PFSK-1 (cell line): ENCODE results near the gene SERPINE2.

ENCODE experiments used
- FOXP2 ChIP-seq: optimal IDR thresholded peaks from 2 replicates; pipeline ENCODE3; 2011; ENCODE audit warnings: borderline replicate concordance, control low read depth, inconsistent platforms; ENCODE audit not compliant: insufficient read depth; ENCODE audit errors: extremely low read length, extremely low read depth
- POLR2AphosphoS5 ChIP-seq: IDR thresholded peaks from 2 replicates; pipeline ENCODE4 v1.6.1; 2012; ENCODE audit warnings: low read depth, mild to moderate bottlenecking, control low read depth, low read length, moderate library complexity
- SIN3A ChIP-seq: IDR thresholded peaks from 2 replicates; pipeline ENCODE4 v1.6.1; 2012; ENCODE audit warnings: mild to moderate bottlenecking, low read length, moderate library complexity, borderline replicate concordance; ENCODE audit not compliant: insufficient read depth
- TAF1 ChIP-seq: IDR thresholded peaks from 2 replicates; pipeline ENCODE4 v1.6.1; 2012; ENCODE audit warnings: low read length, control low read depth, borderline replicate concordance; ENCODE audit not compliant: insufficient read depth
- TF ChIP-seq, protein P1 (sequence below), 2 experiments: IDR thresholded peaks; 2 replicates each; pipeline versions ENCODE4 v1.6.1 to v1.8.0; 2011 to 2012; ENCODE audit warnings: low read depth in 2 of 2, low read length in 2 of 2, control low read depth in 1 of 2, inconsistent platforms in 1 of 2, mild to moderate bottlenecking in 1 of 2, moderate library complexity in 1 of 2; ENCODE audit not compliant: insufficient read depth in 1 of 2

Gene SERPINE2

DNA sequence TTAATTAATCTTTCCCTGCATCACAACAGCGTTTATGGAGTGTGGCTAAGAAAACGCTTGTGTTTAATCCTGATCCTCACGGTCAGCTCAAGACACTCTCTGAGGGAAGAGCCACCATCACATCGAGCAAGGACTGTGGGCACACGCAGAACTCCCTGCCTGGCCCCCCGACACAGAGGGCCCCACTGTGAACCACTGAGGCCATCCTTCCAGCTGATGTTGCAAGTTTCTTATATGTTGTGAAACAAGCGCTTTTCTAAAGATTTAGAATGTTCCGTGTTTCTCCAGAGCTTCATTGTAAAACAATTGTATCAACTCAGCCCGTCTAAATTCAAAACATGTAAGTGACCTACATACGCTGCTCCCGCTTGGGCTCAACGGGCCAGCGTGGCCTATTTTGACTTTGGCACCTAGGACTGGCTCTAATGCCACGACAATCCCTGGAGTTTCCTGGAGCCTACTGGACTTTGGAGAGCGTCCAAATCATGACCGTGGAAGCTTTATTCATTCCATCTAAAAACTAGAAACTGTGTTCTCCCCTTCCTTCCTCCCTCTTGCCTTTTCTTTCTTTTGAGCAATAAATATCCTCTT is 34.9 kb downstream of the SERPINE2 start:
- TF ChIP-seq, protein P1, sequence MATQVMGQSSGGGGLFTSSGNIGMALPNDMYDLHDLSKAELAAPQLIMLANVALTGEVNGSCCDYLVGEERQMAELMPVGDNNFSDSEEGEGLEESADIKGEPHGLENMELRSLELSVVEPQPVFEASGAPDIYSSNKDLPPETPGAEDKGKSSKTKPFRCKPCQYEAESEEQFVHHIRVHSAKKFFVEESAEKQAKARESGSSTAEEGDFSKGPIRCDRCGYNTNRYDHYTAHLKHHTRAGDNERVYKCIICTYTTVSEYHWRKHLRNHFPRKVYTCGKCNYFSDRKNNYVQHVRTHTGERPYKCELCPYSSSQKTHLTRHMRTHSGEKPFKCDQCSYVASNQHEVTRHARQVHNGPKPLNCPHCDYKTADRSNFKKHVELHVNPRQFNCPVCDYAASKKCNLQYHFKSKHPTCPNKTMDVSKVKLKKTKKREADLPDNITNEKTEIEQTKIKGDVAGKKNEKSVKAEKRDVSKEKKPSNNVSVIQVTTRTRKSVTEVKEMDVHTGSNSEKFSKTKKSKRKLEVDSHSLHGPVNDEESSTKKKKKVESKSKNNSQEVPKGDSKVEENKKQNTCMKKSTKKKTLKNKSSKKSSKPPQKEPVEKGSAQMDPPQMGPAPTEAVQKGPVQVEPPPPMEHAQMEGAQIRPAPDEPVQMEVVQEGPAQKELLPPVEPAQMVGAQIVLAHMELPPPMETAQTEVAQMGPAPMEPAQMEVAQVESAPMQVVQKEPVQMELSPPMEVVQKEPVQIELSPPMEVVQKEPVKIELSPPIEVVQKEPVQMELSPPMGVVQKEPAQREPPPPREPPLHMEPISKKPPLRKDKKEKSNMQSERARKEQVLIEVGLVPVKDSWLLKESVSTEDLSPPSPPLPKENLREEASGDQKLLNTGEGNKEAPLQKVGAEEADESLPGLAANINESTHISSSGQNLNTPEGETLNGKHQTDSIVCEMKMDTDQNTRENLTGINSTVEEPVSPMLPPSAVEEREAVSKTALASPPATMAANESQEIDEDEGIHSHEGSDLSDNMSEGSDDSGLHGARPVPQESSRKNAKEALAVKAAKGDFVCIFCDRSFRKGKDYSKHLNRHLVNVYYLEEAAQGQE (IDR thresholded peaks at IDR 0.05; ENCODE audit: insufficient read depth in 1 of 2, low read depth in 2 of 2, low read length in 2 of 2) = no peak
- no peak for TF ChIP-seq FOXP2
- no peak for TF ChIP-seq SIN3A

DNA sequence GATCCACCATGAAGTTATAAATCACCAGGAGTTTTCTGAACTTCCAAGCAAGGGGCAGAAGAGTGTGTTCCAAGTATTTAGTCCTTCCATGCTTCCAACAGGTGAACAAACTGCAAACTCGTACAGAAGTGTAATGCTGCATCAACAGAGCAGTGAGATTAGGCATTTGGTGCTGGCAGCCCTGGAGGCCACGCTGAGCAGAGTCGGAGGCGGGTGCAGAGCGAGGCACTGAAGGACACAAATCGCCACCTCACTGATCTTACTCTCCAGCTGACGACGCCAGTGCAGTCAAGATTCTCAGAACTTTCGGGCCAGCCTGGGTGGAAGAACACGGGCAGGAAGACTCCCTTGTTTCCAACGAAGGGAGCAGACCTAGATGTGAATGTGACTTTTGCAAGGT is 39.2 kb downstream of the SERPINE2 start:
- no peak for TF ChIP-seq SIN3A
- TF ChIP-seq TAF1 = no peak
- no peak for TF ChIP-seq FOXP2
- no peak for TF ChIP-seq POLR2AphosphoS5
- TF ChIP-seq, protein P1 (IDR thresholded peaks at IDR 0.05; ENCODE audit: insufficient read depth in 1 of 2, low read depth in 2 of 2, low read length in 2 of 2) = no peak

DNA sequence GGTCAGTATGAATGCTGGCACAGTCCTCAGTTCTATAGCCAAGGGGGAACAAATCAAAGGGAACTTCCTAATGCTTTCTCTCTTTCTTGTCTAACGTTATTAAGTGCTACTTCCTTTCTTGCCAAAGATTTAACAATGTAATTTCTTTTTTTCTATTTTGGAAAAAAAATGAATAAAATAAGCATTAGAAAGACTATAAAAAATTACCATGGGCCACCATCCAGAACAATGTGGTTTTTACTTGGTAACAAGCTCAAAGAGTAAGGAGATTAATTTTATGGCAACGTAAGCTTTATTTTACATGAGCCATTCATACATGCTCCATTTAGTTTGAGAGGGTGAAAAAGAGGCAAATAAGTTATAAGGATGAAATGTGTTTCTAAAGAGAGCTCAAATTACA is 40.1 kb downstream of the SERPINE2 start:
- TF ChIP-seq FOXP2 (no peak), SIN3A (no peak), POLR2AphosphoS5 (no peak), TAF1 (no peak)
- TF ChIP-seq, protein P1 (IDR thresholded peaks at IDR 0.05; ENCODE audit: insufficient read depth in 1 of 2, low read depth in 2 of 2, low read length in 2 of 2) = no peak

- TF ChIP-seq POLR2AphosphoS5 = no peak
- TF ChIP-seq TAF1 = no peak
- TF ChIP-seq FOXP2 = no peak
- TF ChIP-seq, protein P1 (IDR thresholded peaks at IDR 0.05; ENCODE audit: insufficient read depth in 1 of 2, low read depth in 2 of 2, low read length in 2 of 2) = no peak
- TF ChIP-seq SIN3A = no peak
Observed at GRCh38 chr2:223997938-223998337, 41.1 kb downstream of the SERPINE2 start.

DNA sequence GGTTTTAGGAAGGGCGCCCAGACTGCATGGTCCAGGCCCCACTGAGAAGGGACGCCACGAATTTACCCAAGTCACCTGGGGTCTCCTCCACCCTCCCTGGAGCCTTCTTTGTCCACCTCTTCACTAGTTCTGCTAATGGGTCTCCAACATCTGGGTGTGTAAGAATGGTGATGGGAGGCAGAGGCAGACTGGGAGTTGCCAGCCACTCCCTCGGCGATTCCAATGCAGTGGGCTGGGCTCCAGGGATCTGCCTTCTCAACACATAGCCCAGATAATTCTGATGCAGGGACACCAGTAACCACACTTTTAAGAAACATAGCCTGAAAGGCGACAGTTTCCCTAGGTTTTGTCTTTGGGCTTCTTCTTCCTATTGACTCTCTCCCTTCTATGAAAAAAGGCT is 42.7 kb downstream of the SERPINE2 start:
- TF ChIP-seq TAF1 (no peak), SIN3A (no peak), POLR2AphosphoS5 (no peak), FOXP2 (no peak)
- TF ChIP-seq, protein P1 (IDR thresholded peaks at IDR 0.05; ENCODE audit: insufficient read depth in 1 of 2, low read depth in 2 of 2, low read length in 2 of 2) = no peak
